ENCODE results near the gene ZNF217.
"Not testable (repeated sequence)": the region's sequence is repeated elsewhere in the genome, so short reads cannot be mapped to it uniquely, and the experiment has no call there.

The ZNF217 gene

GRCh38 chr20:53597030-53597482 is 3.4 kb upstream of the ZNF217 start:
- DNase-seq: no peak

- DNase-seq: peak; percentile 35
Measured at GRCh38 chr20:53596189-53597001, 2.8 kb upstream of the ZNF217 start.

GRCh38 chr20:53595742-53596141 is 2.1 kb upstream of the ZNF217 start:
- not testable (repeated sequence) for DNase-seq

- no peak for DNase-seq
Measured at GRCh38 chr20:53595018-53595378, 1.4 kb upstream of the ZNF217 start.

GRCh38 chr20:53594068-53595017 is 704 bp upstream of the ZNF217 start:
- peak; percentile 83 for DNase-seq

- no peak for DNase-seq
Measured at GRCh38 chr20:53592992-53593465, 610 bp downstream of the ZNF217 start.

GRCh38 chr20:53592454-53592991 is 1.1 kb downstream of the ZNF217 start:
- peak; percentile 22 for DNase-seq

- DNase-seq: not testable (repeated sequence)
Measured at GRCh38 chr20:53591941-53592441, 1.6 kb downstream of the ZNF217 start.

GRCh38 chr20:53591206-53591741 is 2.4 kb downstream of the ZNF217 start:
- DNase-seq: peak; percentile 45

- not testable (repeated sequence) for DNase-seq
Measured at GRCh38 chr20:53590608-53591007, 3.0 kb downstream of the ZNF217 start.

- not testable (repeated sequence) for DNase-seq
Measured at GRCh38 chr20:53590122-53590521, 3.5 kb downstream of the ZNF217 start.

- peak; percentile 46 for DNase-seq
Measured at GRCh38 chr20:53589321-53590065, 4.1 kb downstream of the ZNF217 start.

GRCh38 chr20:53587157-53587703 is 6.4 kb downstream of the ZNF217 start:
- DNase-seq: not testable (repeated sequence)

- peak; percentile 19 for DNase-seq
Measured at GRCh38 chr20:53586640-53587039, 7.0 kb downstream of the ZNF217 start.

- peak; percentile 19 for DNase-seq
Measured at GRCh38 chr20:53585910-53586309, 7.7 kb downstream of the ZNF217 start.

GRCh38 chr20:53585004-53585569 is 8.6 kb downstream of the ZNF217 start:
- peak; percentile 34 for DNase-seq

- DNase-seq: not testable (repeated sequence)
Measured at GRCh38 chr20:53584550-53584913, 9.1 kb downstream of the ZNF217 start.

GRCh38 chr20:53583660-53584549 is 9.7 kb downstream of the ZNF217 start:
- DNase-seq: not testable (repeated sequence)

GRCh38 chr20:53582574-53583351 is 10.9 kb downstream of the ZNF217 start:
- peak; percentile 88 for DNase-seq

- no peak for DNase-seq
Measured at GRCh38 chr20:53582251-53582570, 11.4 kb downstream of the ZNF217 start.
